ENCODE data around the gene PRDM10. TPM values are rescaled to one million over a fixed set of nuclear protein-coding genes. Genes with fewer than 3 reads are reported as not detected.

The PRDM10 gene
- total RNA-seq, 2 experiments from 2014 or later, result 8.2 to 9.6 TPM

- peaks cover 6% of the 10 kb centered on the region for H3K36me3 Mint-ChIP-seq (ENCODE audit: low read depth)
- H3K9me3 Mint-ChIP-seq, result no peaks in the 10 kb centered on the region
- H3K27ac Mint-ChIP-seq, result no peak overlapping the region
Measured at GRCh38 chr11:129965248-129965647, 37.4 kb downstream of the PRDM10 start.

GRCh38 chr11:129960216-129961214 is 42.1 kb downstream of the PRDM10 start:
- no peak overlapping the region for H3K4me3 Mint-ChIP-seq
- no peaks in the 10 kb centered on the region for H3K4me1 Mint-ChIP-seq (ENCODE audit: low read depth)
- intact Hi-C loops (cut with DNase I, micrococcal nuclease), result no loop called here
- H3K27ac Mint-ChIP-seq, result no peak overlapping the region
- Histone ChIP-seq H3K4me3 (ENCODE audit: low read length) (no peak overlapping the region), H3K27me3 (ENCODE audit: control insufficient read depth in 1 of 2, insufficient read depth in 2 of 2, low read length in 2 of 2) (no peaks in the 10 kb centered on the region), H3K36me3 (ENCODE audit: insufficient read depth, low read length) (peaks cover 21% of the 10 kb centered on the region), H3K27ac (ENCODE audit: low read depth in 1 of 2, low read length in 2 of 2) (no peak overlapping the region), H3K9me3 (ENCODE audit: control insufficient read depth in 1 of 2, insufficient read depth in 1 of 2, low read length in 2 of 2) (no peaks in the 10 kb centered on the region), H3K4me1 (ENCODE audit: insufficient read depth, low read length) (no peaks in the 10 kb centered on the region)
- no peak for DNase-seq
- ChIA-PET POLR2A (no interaction called here), CTCF (no interaction called here)
- TF ChIP-seq, protein P1, sequence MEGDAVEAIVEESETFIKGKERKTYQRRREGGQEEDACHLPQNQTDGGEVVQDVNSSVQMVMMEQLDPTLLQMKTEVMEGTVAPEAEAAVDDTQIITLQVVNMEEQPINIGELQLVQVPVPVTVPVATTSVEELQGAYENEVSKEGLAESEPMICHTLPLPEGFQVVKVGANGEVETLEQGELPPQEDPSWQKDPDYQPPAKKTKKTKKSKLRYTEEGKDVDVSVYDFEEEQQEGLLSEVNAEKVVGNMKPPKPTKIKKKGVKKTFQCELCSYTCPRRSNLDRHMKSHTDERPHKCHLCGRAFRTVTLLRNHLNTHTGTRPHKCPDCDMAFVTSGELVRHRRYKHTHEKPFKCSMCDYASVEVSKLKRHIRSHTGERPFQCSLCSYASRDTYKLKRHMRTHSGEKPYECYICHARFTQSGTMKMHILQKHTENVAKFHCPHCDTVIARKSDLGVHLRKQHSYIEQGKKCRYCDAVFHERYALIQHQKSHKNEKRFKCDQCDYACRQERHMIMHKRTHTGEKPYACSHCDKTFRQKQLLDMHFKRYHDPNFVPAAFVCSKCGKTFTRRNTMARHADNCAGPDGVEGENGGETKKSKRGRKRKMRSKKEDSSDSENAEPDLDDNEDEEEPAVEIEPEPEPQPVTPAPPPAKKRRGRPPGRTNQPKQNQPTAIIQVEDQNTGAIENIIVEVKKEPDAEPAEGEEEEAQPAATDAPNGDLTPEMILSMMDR (IDR thresholded peaks at IDR 0.05), result no peak
- peaks cover 39% of the 10 kb centered on the region for H3K36me3 Mint-ChIP-seq (ENCODE audit: low read depth)
- H3K27me3 Mint-ChIP-seq, result no peaks in the 10 kb centered on the region
- no peaks in the 10 kb centered on the region for H3K9me3 Mint-ChIP-seq
- no peak for ATAC-seq (ENCODE audit: poor library complexity)

More at GRCh38 chr11:129965248-129965647, 37.4 kb downstream of the PRDM10 start:
- DNase-seq (no peak), ATAC-seq (ENCODE audit: poor library complexity) (no peak)
- Histone ChIP-seq H3K27ac (ENCODE audit: low read depth in 1 of 2, low read length in 2 of 2) (no peak overlapping the region), H3K36me3 (ENCODE audit: insufficient read depth, low read length) (peaks cover 8% of the 10 kb centered on the region), H3K9me3 (ENCODE audit: control insufficient read depth in 1 of 2, insufficient read depth in 1 of 2, low read length in 2 of 2) (no peaks in the 10 kb centered on the region), H3K27me3 (ENCODE audit: control insufficient read depth in 1 of 2, insufficient read depth in 2 of 2, low read length in 2 of 2) (no peaks in the 10 kb centered on the region), H3K4me1 (ENCODE audit: insufficient read depth, low read length) (peaks cover 2% of the 10 kb centered on the region), H3K4me3 (ENCODE audit: low read length) (no peak overlapping the region)
- POLR2A ChIA-PET, result no interaction called here
- CTCF ChIA-PET, result no interaction called here
- intact Hi-C loops (cut with DNase I, micrococcal nuclease), result no loop called here
- no peaks in the 10 kb centered on the region for H3K27me3 Mint-ChIP-seq
- H3K4me1 Mint-ChIP-seq (ENCODE audit: low read depth), result peaks cover 4% of the 10 kb centered on the region
- no peak overlapping the region for H3K4me3 Mint-ChIP-seq
- TF ChIP-seq, protein P1 (IDR thresholded peaks at IDR 0.05), result no peak

GRCh38 chr11:129959687-129960086 is 42.9 kb downstream of the PRDM10 start:
- ChIA-PET POLR2A (no interaction called here), CTCF (no interaction called here)

More at GRCh38 chr11:129959687-129960086, 42.9 kb downstream of the PRDM10 start:
- H3K9me3 ChIP-seq (ENCODE audit: control insufficient read depth in 1 of 2, insufficient read depth in 1 of 2, low read length in 2 of 2), result no peaks in the 10 kb centered on the region
- peaks cover 22% of the 10 kb centered on the region for H3K36me3 ChIP-seq (ENCODE audit: insufficient read depth, low read length)
- no peak for DNase-seq
- Mint-ChIP-seq H3K9me3 (no peaks in the 10 kb centered on the region), H3K36me3 (ENCODE audit: low read depth) (peaks cover 46% of the 10 kb centered on the region), H3K4me1 (ENCODE audit: low read depth) (no peaks in the 10 kb centered on the region), H3K4me3 (no peak overlapping the region), H3K27me3 (no peaks in the 10 kb centered on the region), H3K27ac (no peak overlapping the region)
- no peaks in the 10 kb centered on the region for H3K27me3 ChIP-seq (ENCODE audit: control insufficient read depth in 1 of 2, insufficient read depth in 2 of 2, low read length in 2 of 2)
- intact Hi-C loops (cut with DNase I, micrococcal nuclease), result no loop called here
- H3K27ac ChIP-seq (ENCODE audit: low read depth in 1 of 2, low read length in 2 of 2), result no peak overlapping the region
- no peak for ATAC-seq (ENCODE audit: poor library complexity)
- H3K4me3 ChIP-seq (ENCODE audit: low read length), result no peak overlapping the region
- TF ChIP-seq, protein P1 (IDR thresholded peaks at IDR 0.05), result no peak
- H3K4me1 ChIP-seq (ENCODE audit: insufficient read depth, low read length), result no peaks in the 10 kb centered on the region

Data from CD4-positive, alpha-beta T cell (primary cell).